Measurements from ENCODE around the gene PIK3CB. TPM values are rescaled to one million over a fixed set of nuclear protein-coding genes. Genes with fewer than 3 reads are reported as not detected.

Gene PIK3CB
- total and polyA plus RNA-seq, 2 of the 8 experiments (the other 6 are each of a cell fraction or from before 2014, with no cell fraction given) = 8.3 to 35.2 TPM

DNA sequence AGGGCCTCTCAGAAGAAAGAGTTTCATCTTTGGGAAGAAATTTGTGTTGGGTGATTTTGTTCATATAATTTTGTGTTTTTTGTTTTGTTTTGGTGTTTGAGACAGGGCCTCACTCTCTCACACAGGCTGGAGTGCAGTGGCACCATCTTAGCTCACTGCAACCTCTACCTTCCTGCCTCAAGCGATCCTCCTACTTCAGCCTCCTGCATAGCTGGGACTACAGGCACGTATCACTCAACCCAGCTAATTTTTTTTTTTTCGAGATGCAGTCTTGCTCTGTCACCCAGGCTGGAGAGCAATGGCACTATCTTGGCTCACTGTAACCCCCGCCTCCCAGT, 29.0 kb upstream of the PIK3CB start:
- Histone ChIP-seq H3K4me2 (ENCODE audit: insufficient read depth in 1 of 2, low read depth in 2 of 2, low read length in 2 of 2) (peak overlapping the region; percentile 64 to 68; a peak in 1 of 4 replicates), H3K36me3 (ENCODE audit: control insufficient read depth in 2 of 4, insufficient read depth in 4 of 4, low read length in 3 of 4) (no peaks in the 10 kb centered on the region), H2BK12ac (ENCODE audit: low read depth, low read length) (peak overlapping the region; percentile 78), H4K8ac (ENCODE audit: extremely low read depth, insufficient read depth, low read length) (no peak overlapping the region), H4K5ac (ENCODE audit: insufficient read length, low read depth, low read length) (no peak overlapping the region), H3K27me3 (replicated peaks in 1 of 4; ENCODE audit: control insufficient read depth in 3 of 4, extremely low read depth in 1 of 4, insufficient read depth in 3 of 4, low read length in 3 of 4) (no peaks in the 10 kb centered on the region), H3K79me2 (ENCODE audit: control insufficient read depth in 1 of 2, insufficient read depth in 2 of 2, low read length in 2 of 2) (no peaks in the 10 kb centered on the region), H3K4me3 (ENCODE audit: extremely low read depth in 1 of 4, insufficient read depth in 2 of 4, low read depth in 3 of 4, low read length in 4 of 4) (no peak overlapping the region), H2BK120ac (replicated peaks; ENCODE audit: low read depth, low read length) (peak overlapping the region; percentile 71), H2AFZ (ENCODE audit: low read length) (no peak overlapping the region), H3K27ac (ENCODE audit: low read depth, low read length) (no peak overlapping the region), H3K4me1 (replicated peaks in 1 of 4; ENCODE audit: control insufficient read depth in 3 of 4, insufficient read depth in 4 of 4, low read length in 3 of 4) (peaks cover 14 to 28% (median 22%) of the 10 kb centered on the region in 4 experiments), H3K79me1 (ENCODE audit: low read depth, low read length) (no peaks in the 10 kb centered on the region), H4K91ac (replicated peaks; ENCODE audit: insufficient read length, low read length) (peak overlapping the region; percentile 88), H4K20me1 (replicated peaks in 1 of 2; ENCODE audit: control insufficient read depth in 1 of 2, insufficient read depth in 2 of 2, low read length in 2 of 2) (no peaks in the 10 kb centered on the region), H3K23me2 (ENCODE audit: low read depth, low read length) (peaks cover 2% of the 10 kb centered on the region; the same call in 1 of the 2 replicates), H2AK5ac (ENCODE audit: low read depth, low read length) (peak overlapping the region; percentile 95; the same call in 1 of the 2 replicates), H3K23ac (ENCODE audit: insufficient read length) (no peak overlapping the region), H3K4ac (replicated peaks; ENCODE audit: insufficient read length, low read depth, low read length) (no peak overlapping the region), H3K18ac (ENCODE audit: extremely low read depth, low read length) (no peak overlapping the region; the same call in 1 of the 2 replicates), H3K9ac (replicated peaks in 1 of 4; ENCODE audit: extremely low read depth in 1 of 4, low read depth in 3 of 4, low read length in 3 of 4) (no peak overlapping the region), H3K56ac (replicated peaks; ENCODE audit: insufficient read length, low read depth, low read length) (no peak overlapping the region), H3K14ac (ENCODE audit: insufficient read length) (no peak overlapping the region), H2BK15ac (ENCODE audit: low read length) (peak overlapping the region; percentile 92; the same call in 1 of the 2 replicates), H3K9me3 (ENCODE audit: insufficient read depth in 2 of 2, low read depth in 1 of 2, low read length in 1 of 2) (no peaks in the 10 kb centered on the region), H2BK20ac (ENCODE audit: low read length) (0 out of 2 replicates have a peak overlapping the region, but pooled peaks have one; percentile 80), H2BK5ac (ENCODE audit: low read depth, low read length) (peak overlapping the region; percentile 89)
- ChIA-PET CTCF (ENCODE audit: partially characterized antibody) (interaction anchor here (0.7 to 5.3 kb wide), 4 partner anchors 18 to 60 kb away, joined by 3 to 43 read pairs (median 4); no protein-coding TSS in a partner anchor), POLR2A (ENCODE audit: partially characterized antibody) (interaction anchor here (0.6 to 4.1 kb wide), 15 partner anchors 10 to 514 kb away, joined by 3 to 34 read pairs (median 5); partner anchors contain the start of genes FAIM and PIK3CB)
- WGBS, 2 experiments (ENCODE audit: extremely low coverage in 1 of 2, insufficient coverage in 1 of 2, insufficient read length in 1 of 2, insufficient replicate concordance in 2 of 2, low coverage in 1 of 2, low lambda C conversion rate in 2 of 2, missing lambda C conversion rate in 1 of 2) = 85% methylated on average over 4 of the region's 4 CpGs; no CpG with 5 or more reads in 1 of the 2 experiments
- DNase-seq (ENCODE audit: low read depth in 1 of 2, low spot score in 2 of 2) = no peak
- no peak for FAIRE-seq
- no peak for TF ChIP-seq SP1 (IDR thresholded peaks at IDR 0.05; ENCODE audit: low read depth, low read length)
- no peak for TF ChIP-seq SIN3A (conservative IDR thresholded peaks at IDR 0.05 in 1 of 2, IDR thresholded peaks at IDR 0.05 in 1 of 2; ENCODE audit: low read depth in 1 of 2, low read length in 2 of 2)
- no peak for TF ChIP-seq KDM4A (IDR thresholded peaks at IDR 0.05; ENCODE audit: low read depth, low read length, severe bottlenecking)
- no peak for TF ChIP-seq TBP (IDR thresholded peaks at IDR 0.05; ENCODE audit: low read depth, low read length)
- TF ChIP-seq CBX5 (IDR thresholded peaks at IDR 0.05; ENCODE audit: low read depth, low read length) = no peak
- TF ChIP-seq NRF1 (IDR thresholded peaks at IDR 0.05; ENCODE audit: low read depth, low read length) = no peak
- TF ChIP-seq HDAC6 (IDR thresholded peaks at IDR 0.05; ENCODE audit: low read depth, low read length) = no peak
- no peak for TF ChIP-seq JUN (IDR thresholded peaks at IDR 0.05; ENCODE audit: low read depth, low read length)
- TF ChIP-seq FOSL1 (IDR thresholded peaks at IDR 0.05; ENCODE audit: insufficient read depth, low read depth, low read length) = no peak
- TF ChIP-seq, protein P1, sequence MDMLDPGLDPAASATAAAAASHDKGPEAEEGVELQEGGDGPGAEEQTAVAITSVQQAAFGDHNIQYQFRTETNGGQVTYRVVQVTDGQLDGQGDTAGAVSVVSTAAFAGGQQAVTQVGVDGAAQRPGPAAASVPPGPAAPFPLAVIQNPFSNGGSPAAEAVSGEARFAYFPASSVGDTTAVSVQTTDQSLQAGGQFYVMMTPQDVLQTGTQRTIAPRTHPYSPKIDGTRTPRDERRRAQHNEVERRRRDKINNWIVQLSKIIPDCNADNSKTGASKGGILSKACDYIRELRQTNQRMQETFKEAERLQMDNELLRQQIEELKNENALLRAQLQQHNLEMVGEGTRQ (IDR thresholded peaks at IDR 0.05; ENCODE audit: low read length) = no peak
- no peak for TF ChIP-seq EGR1 (IDR thresholded peaks at IDR 0.05; ENCODE audit: borderline replicate concordance, low read depth, low read length)
- TF ChIP-seq TCF12 (IDR thresholded peaks at IDR 0.05; ENCODE audit: low read depth, low read length) = no peak
- TF ChIP-seq KDM5A (IDR thresholded peaks at IDR 0.05; ENCODE audit: low read length) = no peak
- no peak for TF ChIP-seq ASH2L (IDR thresholded peaks at IDR 0.05; ENCODE audit: low read length)
